GM23338 (cell line): ENCODE data around the gene TBC1D2B. TPM values are rescaled to one million over a fixed set of nuclear protein-coding genes. Genes with fewer than 3 reads are reported as not detected.

Experiments used
- ATAC-seq: fragments of 200-7000 bp; cut with Tn5 transposase; 3 replicates; pipeline ENCODE4 v1.9.1; 2020
- DNase-seq: peaks from one replicate; pipeline ENCODE4 v3.0.0-alpha.2; 2015; ENCODE audit warnings: low spot score
- H2AFZ ChIP-seq: fragments of 200-600 bp; sonication (generic); 2 replicates; pipeline ENCODE4 v1.8.0; 2016; ENCODE audit warnings: antibody characterized with exemption, mild to moderate bottlenecking, moderate library complexity
- H3F3A ChIP-seq: fragments of 200-600 bp; sonication (generic); replicated peaks from 2 replicates; pipeline ENCODE4 v1.8.0; 2017; ENCODE audit warnings: antibody characterized with exemption, mixed run types, low read depth
- H3K27ac ChIP-seq: fragments of 200-600 bp; sonication (generic); 2 replicates; pipeline ENCODE4 v1.6.1; 2016; ENCODE audit warnings: low read depth
- H3K27me3 ChIP-seq: fragments of 200-600 bp; sonication (generic); 2 replicates; pipeline ENCODE4 v1.8.0; 2016; ENCODE audit warnings: mild to moderate bottlenecking, mixed run types, moderate library complexity; ENCODE audit not compliant: insufficient read depth
- H3K36me3 ChIP-seq: fragments of 200-600 bp; sonication (generic); 2 replicates; pipeline ENCODE4 v1.8.0; 2016; ENCODE audit warnings: mild to moderate bottlenecking; ENCODE audit not compliant: insufficient read depth
- H3K4me1 ChIP-seq: fragments of 200-600 bp; sonication (generic); 2 replicates; pipeline ENCODE4 v1.8.0; 2016; ENCODE audit warnings: mild to moderate bottlenecking, moderate library complexity; ENCODE audit not compliant: insufficient read depth
- H3K4me2 ChIP-seq: fragments of 200-600 bp; sonication (generic); 2 replicates; pipeline ENCODE4 v1.7.1; 2017; ENCODE audit warnings: mixed run types
- H3K4me3 ChIP-seq: fragments of 200-600 bp; sonication (generic); 2 replicates; pipeline ENCODE4 v1.6.1; 2016; ENCODE audit warnings: mixed run types
- H3K79me2 ChIP-seq: fragments of 200-600 bp; sonication (generic); replicated peaks from 2 replicates; pipeline ENCODE4 v1.8.0; 2017; ENCODE audit warnings: mild to moderate bottlenecking; ENCODE audit not compliant: insufficient read depth
- H3K9me2 ChIP-seq: fragments of 200-600 bp; sonication (generic); 2 replicates; pipeline ENCODE4 v1.8.0; 2017; ENCODE audit not compliant: insufficient read depth
- H4K20me1 ChIP-seq: fragments of 200-600 bp; sonication (generic); replicated peaks from 2 replicates; pipeline ENCODE4 v1.8.0; 2017; ENCODE audit warnings: mild to moderate bottlenecking; ENCODE audit not compliant: insufficient read depth
- H3K27ac Mint-ChIP-seq: 2 replicates; pipeline ENCODE4 v1.8.0; 2020; ENCODE audit warnings: inconsistent platforms, mild to moderate bottlenecking, moderate library complexity, mixed read lengths
- H3K27me3 Mint-ChIP-seq: 3 replicates; pipeline ENCODE4 v1.8.0; 2022; ENCODE audit warnings: low read depth, mild to moderate bottlenecking, moderate library complexity, mixed read lengths, inconsistent platforms; ENCODE audit not compliant: insufficient read depth, poor library complexity
- H3K36me3 Mint-ChIP-seq: 3 replicates; pipeline ENCODE4 v1.8.0; 2021; ENCODE audit warnings: low read depth, mild to moderate bottlenecking, inconsistent platforms, moderate library complexity, mixed read lengths
- H3K4me1 Mint-ChIP-seq: 3 replicates; pipeline ENCODE4 v1.8.0; 2020; ENCODE audit warnings: mild to moderate bottlenecking, inconsistent platforms, mixed read lengths
- H3K4me3 Mint-ChIP-seq: 3 replicates; pipeline ENCODE4 v1.8.0; 2021; ENCODE audit warnings: moderate library complexity, mild to moderate bottlenecking, inconsistent platforms, mixed read lengths
- H3K9me3 Mint-ChIP-seq: 3 replicates; pipeline ENCODE4 v1.8.0; 2020; ENCODE audit warnings: moderate library complexity, mild to moderate bottlenecking, inconsistent platforms, mixed read lengths
- CREB1 ChIP-seq: fragments of 250-450 bp; sonication (Bioruptor Pico); IDR thresholded peaks from 2 replicates; pipeline ENCODE4 v1.5.0; 2020; ENCODE audit warnings: low read depth, mild to moderate bottlenecking, moderate library complexity
- EZH2 ChIP-seq: fragments of 200-600 bp; sonication (generic); IDR thresholded peaks from one replicate; pipeline ENCODE4 v1.8.0; 2017; ENCODE audit warnings: antibody characterized with exemption, mild to moderate bottlenecking, low read depth; ENCODE audit not compliant: unreplicated experiment
- EZH2phosphoT487 ChIP-seq: fragments of 200-600 bp; sonication (generic); IDR thresholded peaks from one replicate; pipeline ENCODE4 v1.8.1; 2018; ENCODE audit warnings: antibody characterized with exemption; ENCODE audit not compliant: unreplicated experiment
- JUNB ChIP-seq: IDR thresholded peaks from one replicate; pipeline ENCODE4 v1.6.1; 2016; ENCODE audit warnings: antibody characterized with exemption; ENCODE audit not compliant: unreplicated experiment
- NANOG ChIP-seq: IDR thresholded peaks from 2 replicates; pipeline ENCODE4 v1.6.1; 2016; ENCODE audit warnings: antibody characterized with exemption, borderline replicate concordance
- POLR2AphosphoS5 ChIP-seq: IDR thresholded peaks from 2 replicates; pipeline ENCODE4 v1.6.1; 2016; ENCODE audit warnings: antibody characterized with exemption, low read depth
- REST ChIP-seq: IDR thresholded peaks from one replicate; pipeline ENCODE4 v1.6.1; 2018; ENCODE audit warnings: antibody characterized with exemption; ENCODE audit not compliant: unreplicated experiment
- STAT1 ChIP-seq: IDR thresholded peaks from one replicate; pipeline ENCODE4 v1.6.1; 2016; ENCODE audit warnings: antibody characterized with exemption; ENCODE audit not compliant: unreplicated experiment
- ZNF114 ChIP-seq: fragments of 250-450 bp; sonication (Bioruptor Pico); IDR thresholded peaks from 2 replicates; pipeline ENCODE4 v1.5.0; 2020; ENCODE audit warnings: mild to moderate bottlenecking, moderate library complexity
- ZNF331 ChIP-seq: fragments of 250-450 bp; sonication (Bioruptor Pico); IDR thresholded peaks from 2 replicates; pipeline ENCODE4 v1.5.0; 2020; ENCODE audit warnings: low read depth, mild to moderate bottlenecking, moderate library complexity
- ZNF462 ChIP-seq: fragments of 250-450 bp; sonication (Bioruptor Pico); IDR thresholded peaks from 2 replicates; pipeline ENCODE4 v1.5.0; 2020; ENCODE audit warnings: mild to moderate bottlenecking, moderate library complexity
- polyA plus RNA-seq: library from polyadenylated mRNA; unstranded; fragments of >200 nt; fragmentation: Nextera tagmentation; extraction: Ambion mirVana; gene quantifications from 2 replicates; pipeline ENCODE4 v1.2.1, GENCODE V29; 2016
- total RNA-seq: library from RNA; depleted of rRNA; stranded (reverse); fragments of >200 nt; shearing (Covaris generic); gene quantifications from 2 replicates; pipeline ENCODE4 v1.2.3, GENCODE V29; 2014
- TF ChIP-seq, protein P1 (sequence below), 2 experiments: fragments of 200-600 bp in 1 of 2; sonication (generic) in 1 of 2; conservative IDR thresholded peaks; 2 replicates each; pipeline versions ENCODE4 v1.5.1 to v1.6.1; 2016 to 2017; ENCODE audit warnings: antibody characterized with exemption in 2 of 2, low read depth in 2 of 2, mild to moderate bottlenecking in 2 of 2, moderate library complexity in 1 of 2
- TF ChIP-seq, protein P2 (sequence below): IDR thresholded peaks from 2 replicates; pipeline ENCODE4 v1.6.1; 2016; ENCODE audit warnings: antibody characterized with exemption

TBC1D2B gene
- total and polyA plus RNA-seq, 2 experiments from 2014 or later, result 3.6 to 17.8 TPM

- H3K4me1 ChIP-seq, result peaks cover 49% of the 10 kb centered on the region
- Mint-ChIP-seq H3K4me1 (peaks cover 43% of the 10 kb centered on the region), H3K9me3 (no peaks in the 10 kb centered on the region), H3K36me3 (no peaks in the 10 kb centered on the region), H3K27ac (no peak overlapping the region), H3K27me3 (peaks cover 2% of the 10 kb centered on the region), H3K4me3 (no peak overlapping the region)
- H3K36me3 ChIP-seq, result no peaks in the 10 kb centered on the region
- no peak overlapping the region for H3K27ac ChIP-seq
- H2AFZ ChIP-seq, result no peak overlapping the region
- H3K4me2 ChIP-seq, result no peak overlapping the region
- ATAC-seq (no peak), DNase-seq (no peak)
- no peaks in the 10 kb centered on the region; the same call in 1 of the 2 replicates for H3F3A ChIP-seq
- H3K27me3 ChIP-seq, result no peaks in the 10 kb centered on the region
- H3K9me2 ChIP-seq, result no peaks in the 10 kb centered on the region
- no peak overlapping the region for H3K4me3 ChIP-seq
- peaks cover 77% of the 10 kb centered on the region for H3K79me2 ChIP-seq
- TF ChIP-seq, protein P1, sequence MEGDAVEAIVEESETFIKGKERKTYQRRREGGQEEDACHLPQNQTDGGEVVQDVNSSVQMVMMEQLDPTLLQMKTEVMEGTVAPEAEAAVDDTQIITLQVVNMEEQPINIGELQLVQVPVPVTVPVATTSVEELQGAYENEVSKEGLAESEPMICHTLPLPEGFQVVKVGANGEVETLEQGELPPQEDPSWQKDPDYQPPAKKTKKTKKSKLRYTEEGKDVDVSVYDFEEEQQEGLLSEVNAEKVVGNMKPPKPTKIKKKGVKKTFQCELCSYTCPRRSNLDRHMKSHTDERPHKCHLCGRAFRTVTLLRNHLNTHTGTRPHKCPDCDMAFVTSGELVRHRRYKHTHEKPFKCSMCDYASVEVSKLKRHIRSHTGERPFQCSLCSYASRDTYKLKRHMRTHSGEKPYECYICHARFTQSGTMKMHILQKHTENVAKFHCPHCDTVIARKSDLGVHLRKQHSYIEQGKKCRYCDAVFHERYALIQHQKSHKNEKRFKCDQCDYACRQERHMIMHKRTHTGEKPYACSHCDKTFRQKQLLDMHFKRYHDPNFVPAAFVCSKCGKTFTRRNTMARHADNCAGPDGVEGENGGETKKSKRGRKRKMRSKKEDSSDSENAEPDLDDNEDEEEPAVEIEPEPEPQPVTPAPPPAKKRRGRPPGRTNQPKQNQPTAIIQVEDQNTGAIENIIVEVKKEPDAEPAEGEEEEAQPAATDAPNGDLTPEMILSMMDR (conservative IDR thresholded peaks at IDR 0.05; ENCODE audit: low read depth in 2 of 2), result no peak
- TF ChIP-seq JUNB (no peak), CREB1 (CRISPR knock-in tag) (no peak), ZNF114 (CRISPR knock-in tag) (no peak), EZH2 (no peak), EZH2phosphoT487 (no peak), POLR2AphosphoS5 (no peak), ZNF462 (no peak), REST (no peak), ZNF331 (no peak), NANOG (no peak), STAT1 (no peak)
- TF ChIP-seq, protein P2, sequence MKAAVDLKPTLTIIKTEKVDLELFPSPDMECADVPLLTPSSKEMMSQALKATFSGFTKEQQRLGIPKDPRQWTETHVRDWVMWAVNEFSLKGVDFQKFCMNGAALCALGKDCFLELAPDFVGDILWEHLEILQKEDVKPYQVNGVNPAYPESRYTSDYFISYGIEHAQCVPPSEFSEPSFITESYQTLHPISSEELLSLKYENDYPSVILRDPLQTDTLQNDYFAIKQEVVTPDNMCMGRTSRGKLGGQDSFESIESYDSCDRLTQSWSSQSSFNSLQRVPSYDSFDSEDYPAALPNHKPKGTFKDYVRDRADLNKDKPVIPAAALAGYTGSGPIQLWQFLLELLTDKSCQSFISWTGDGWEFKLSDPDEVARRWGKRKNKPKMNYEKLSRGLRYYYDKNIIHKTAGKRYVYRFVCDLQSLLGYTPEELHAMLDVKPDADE, result no peak
- peaks cover 11% of the 10 kb centered on the region for H4K20me1 ChIP-seq
Measured at GRCh38 chr15:78063970-78064385, 13.5 kb downstream of the TBC1D2B start.
